ENCODE data around the gene PLPP4. TPM values are rescaled to one million over a fixed set of nuclear protein-coding genes. Genes with fewer than 3 reads are reported as not detected.
"Not testable (repeated sequence)": the region's sequence is repeated elsewhere in the genome, so short reads cannot be mapped to it uniquely, and the experiment has no call there.

PLPP4 gene
- polyA plus RNA-seq, 12 donors: 0.38 to 5.7 (median 1.5) TPM; not detected in 7

GRCh38 chr10:120486671-120487205, 29.7 kb downstream of the PLPP4 start:
- DNase-seq: no peak

- DNase-seq: no peak
These were observed 33.3 kb downstream of the PLPP4 start for GRCh38 chr10:120490288-120490687.

GRCh38 chr10:120492346-120492745, 35.3 kb downstream of the PLPP4 start:
- DNase-seq: no peak

GRCh38 chr10:120493411-120494312, 36.6 kb downstream of the PLPP4 start:
- no peak for DNase-seq

GRCh38 chr10:120494313-120494710, 37.3 kb downstream of the PLPP4 start:
- no peak for DNase-seq

- no peak for DNase-seq
These were observed 38.4 kb downstream of the PLPP4 start for GRCh38 chr10:120495226-120496009.

- no peak for DNase-seq
These were observed 42.9 kb downstream of the PLPP4 start for GRCh38 chr10:120499883-120500282.

- no peak for DNase-seq
These were observed 46.7 kb downstream of the PLPP4 start for GRCh38 chr10:120503689-120504088.

- not testable (repeated sequence) for DNase-seq
These were observed 47.2 kb downstream of the PLPP4 start for GRCh38 chr10:120504227-120504626.

- no peak for DNase-seq
These were observed 48.0 kb downstream of the PLPP4 start for GRCh38 chr10:120505056-120505455.

GRCh38 chr10:120505866-120506265, 48.8 kb downstream of the PLPP4 start:
- DNase-seq: no peak

GRCh38 chr10:120506674-120507073, 49.6 kb downstream of the PLPP4 start:
- no peak for DNase-seq

- no peak for DNase-seq
These were observed 50.1 kb downstream of the PLPP4 start for GRCh38 chr10:120507175-120507574.

GRCh38 chr10:120507651-120508050, 50.6 kb downstream of the PLPP4 start:
- no peak for DNase-seq

- DNase-seq: no peak
These were observed 51.4 kb downstream of the PLPP4 start for GRCh38 chr10:120508393-120508792.

GRCh38 chr10:120508966-120509365, 51.9 kb downstream of the PLPP4 start:
- no peak for DNase-seq

GRCh38 chr10:120511165-120511564, 54.1 kb downstream of the PLPP4 start:
- DNase-seq: no peak

GRCh38 chr10:120513307-120513796, 56.3 kb downstream of the PLPP4 start:
- no peak for DNase-seq

- DNase-seq: peak; percentile 52
These were observed 57.1 kb downstream of the PLPP4 start for GRCh38 chr10:120514035-120514620.

GRCh38 chr10:120514959-120515358, 57.9 kb downstream of the PLPP4 start:
- no peak for DNase-seq

- DNase-seq: no peak
These were observed 58.7 kb downstream of the PLPP4 start for GRCh38 chr10:120515741-120516140.

GRCh38 chr10:120516426-120516825, 59.4 kb downstream of the PLPP4 start:
- DNase-seq: no peak
